Erythroblast (primary cell): ENCODE results near the gene MMP7.

Source experiments
- DNase-seq, 2 experiments: peaks; one replicate each; lab custom pipeline; 2025; lab: John Stamatoyannopoulos, UW
- GATA1 ChIP-seq: IDR thresholded peaks from 2 replicates; pipeline ENCODE4 v1.6.1; 2011; ENCODE audit warnings: low read depth, mild to moderate bottlenecking, control low read depth, low read length, moderate library complexity
- POLR2A ChIP-seq: IDR thresholded peaks from 2 replicates; pipeline ENCODE4 v1.6.1; 2011; ENCODE audit warnings: mild to moderate bottlenecking, low read length

The MMP7 gene

GRCh38 chr11:102552447-102553194, 22.1 kb upstream of the MMP7 start:
- TF ChIP-seq POLR2A: no peak
- TF ChIP-seq GATA1: no peak
- DNase-seq: no peak

- DNase-seq: no peak
- TF ChIP-seq POLR2A (no peak), GATA1 (no peak)
These were observed 21.5 kb upstream of the MMP7 start for GRCh38 chr11:102552020-102552419.

GRCh38 chr11:102551169-102551781, 20.7 kb upstream of the MMP7 start:
- TF ChIP-seq POLR2A (no peak), GATA1 (no peak)
- DNase-seq: no peak

GRCh38 chr11:102546923-102547471, 16.4 kb upstream of the MMP7 start:
- TF ChIP-seq POLR2A (no peak), GATA1 (no peak)
- DNase-seq: no peak

- TF ChIP-seq POLR2A (no peak), GATA1 (no peak)
These were observed 15.9 kb upstream of the MMP7 start for GRCh38 chr11:102546427-102546826.

GRCh38 chr11:102545701-102546100, 15.2 kb upstream of the MMP7 start:
- no peak for DNase-seq
- TF ChIP-seq GATA1 (no peak), POLR2A (no peak)

More at GRCh38 chr11:102546427-102546826, 15.9 kb upstream of the MMP7 start:
- no peak for DNase-seq

- no peak for DNase-seq
- TF ChIP-seq GATA1: no peak
- no peak for TF ChIP-seq POLR2A
These were observed 14.0 kb upstream of the MMP7 start for GRCh38 chr11:102544594-102544993.

- no peak for DNase-seq
- TF ChIP-seq GATA1 (no peak), POLR2A (no peak)
These were observed 9.0 kb upstream of the MMP7 start for GRCh38 chr11:102539567-102539966.

GRCh38 chr11:102538932-102539331, 8.4 kb upstream of the MMP7 start:
- TF ChIP-seq GATA1 (no peak), POLR2A (no peak)
- no peak for DNase-seq

GRCh38 chr11:102534261-102534872, 3.8 kb upstream of the MMP7 start:
- TF ChIP-seq POLR2A: no peak
- no peak for TF ChIP-seq GATA1
- DNase-seq: no peak

GRCh38 chr11:102528618-102529017, 1.9 kb downstream of the MMP7 start:
- DNase-seq: no peak
- no peak for TF ChIP-seq GATA1
- no peak for TF ChIP-seq POLR2A

GRCh38 chr11:102527684-102528083, 2.9 kb downstream of the MMP7 start:
- TF ChIP-seq POLR2A (no peak), GATA1 (no peak)

GRCh38 chr11:102527041-102527440, 3.5 kb downstream of the MMP7 start:
- TF ChIP-seq GATA1 (no peak), POLR2A (no peak)
- no peak for DNase-seq

More at GRCh38 chr11:102527684-102528083, 2.9 kb downstream of the MMP7 start:
- no peak for DNase-seq

- TF ChIP-seq POLR2A (no peak), GATA1 (no peak)
These were observed 6.7 kb downstream of the MMP7 start for GRCh38 chr11:102523887-102524286.

More at GRCh38 chr11:102523887-102524286, 6.7 kb downstream of the MMP7 start:
- no peak for DNase-seq
